OCI-LY1 (cell line): Measurements from ENCODE around the gene SERP2.

ENCODE experiments used
- H2AFZ ChIP-seq: fragments of 200-600 bp; sonication (generic), shearing (Covaris generic); 2 replicates; pipeline ENCODE4 v1.6.0; 2014; ENCODE audit warnings: antibody characterized with exemption, mild to moderate bottlenecking, low read length
- H3F3A ChIP-seq: fragments of 200-600 bp; sonication (generic), shearing (Covaris generic); 2 replicates; pipeline ENCODE4 v1.6.0; 2014; ENCODE audit warnings: mild to moderate bottlenecking, antibody characterized with exemption, low read length, moderate library complexity; ENCODE audit not compliant: insufficient read depth
- H3K27ac ChIP-seq: fragments of 200-600 bp; sonication (generic); 2 replicates; pipeline ENCODE4 v1.5.1; 2014; ENCODE audit warnings: low read length, mixed run types, mild to moderate bottlenecking, low read depth; ENCODE audit not compliant: poor library complexity, severe bottlenecking
- H3K27me3 ChIP-seq: fragments of 200-600 bp; sonication (generic); 2 replicates; pipeline ENCODE4 v1.6.0; 2014; ENCODE audit warnings: antibody characterized with exemption, mild to moderate bottlenecking, low read length, moderate library complexity; ENCODE audit not compliant: insufficient read depth
- H3K36me3 ChIP-seq: fragments of 200-600 bp; sonication (generic); 2 replicates; pipeline ENCODE4 v1.6.1; 2014; ENCODE audit warnings: mild to moderate bottlenecking, antibody characterized with exemption, low read length, moderate library complexity, mixed read lengths; ENCODE audit not compliant: insufficient read depth
- H3K4me1 ChIP-seq: fragments of 200-600 bp; sonication (generic); 2 replicates; pipeline ENCODE4 v1.5.1; 2014; ENCODE audit warnings: mild to moderate bottlenecking, low read length, moderate library complexity; ENCODE audit not compliant: insufficient read depth, severe bottlenecking
- H3K4me2 ChIP-seq: fragments of 200-600 bp; sonication (generic), shearing (Covaris generic); 2 replicates; pipeline ENCODE4 v1.6.1; 2014; ENCODE audit warnings: low read length
- H3K4me3 ChIP-seq: fragments of 200-600 bp; sonication (generic); 2 replicates; pipeline ENCODE4 v1.5.1; 2014; ENCODE audit warnings: low read length, low read depth, mild to moderate bottlenecking, mixed read lengths; ENCODE audit not compliant: poor library complexity, severe bottlenecking
- H3K79me2 ChIP-seq: fragments of 200-600 bp; shearing (Covaris generic); 2 replicates; pipeline ENCODE4 v1.6.1; 2016; ENCODE audit warnings: mixed run types, low read length, mixed read lengths; ENCODE audit not compliant: insufficient read depth
- H3K9ac ChIP-seq: fragments of 200-600 bp; sonication (generic), shearing (Covaris generic); 2 replicates; pipeline ENCODE4 v1.6.1; 2014; ENCODE audit warnings: mild to moderate bottlenecking, low read length, mixed read lengths
- H3K9me2 ChIP-seq: fragments of 200-600 bp; sonication (generic), shearing (Covaris generic); 2 replicates; pipeline ENCODE4 v1.6.1; 2014; ENCODE audit warnings: low read depth, mild to moderate bottlenecking, low read length, mixed read lengths
- H3K9me3 ChIP-seq: fragments of 200-600 bp; shearing (Covaris generic); 2 replicates; pipeline ENCODE4 v1.6.1; 2014; ENCODE audit warnings: low read length, mixed read lengths
- H4K20me1 ChIP-seq: fragments of 200-600 bp; sonication (generic), shearing (Covaris generic); 2 replicates; pipeline ENCODE4 v1.6.0; 2016; ENCODE audit warnings: mild to moderate bottlenecking, low read length; ENCODE audit not compliant: insufficient read depth
- CTCF ChIP-seq: fragments of 200-600 bp; sonication (generic), shearing (Covaris generic); IDR thresholded peaks from 2 replicates; pipeline ENCODE4 v1.5.1; 2017; ENCODE audit warnings: mild to moderate bottlenecking, antibody characterized with exemption, low read length, moderate library complexity, mixed read lengths
- EZH2 ChIP-seq: fragments of 200-600 bp; sonication (generic), shearing (Covaris generic); IDR thresholded peaks from 2 replicates; pipeline ENCODE4 v1.8.0; 2017; ENCODE audit warnings: borderline replicate concordance, mixed run types, mild to moderate bottlenecking, antibody characterized with exemption, low read length, moderate library complexity, mixed read lengths

The SERP2 gene

GRCh38 chr13:44380404-44381165, 7.0 kb downstream of the SERP2 start:
- no peak overlapping the region for H3K4me2 ChIP-seq
- H3K9me3 ChIP-seq: no peaks in the 10 kb centered on the region
- H2AFZ ChIP-seq: no peak overlapping the region
- H3K9me2 ChIP-seq: no peaks in the 10 kb centered on the region
- no peaks in the 10 kb centered on the region for H3F3A ChIP-seq
- no peak overlapping the region for H3K27ac ChIP-seq
- TF ChIP-seq EZH2 (no peak), CTCF (no peak)
- no peaks in the 10 kb centered on the region for H3K36me3 ChIP-seq
- H3K27me3 ChIP-seq: no peaks in the 10 kb centered on the region
- no peak overlapping the region for H3K4me3 ChIP-seq
- no peaks in the 10 kb centered on the region for H3K79me2 ChIP-seq
- no peak overlapping the region for H3K9ac ChIP-seq
- no peaks in the 10 kb centered on the region for H3K4me1 ChIP-seq
- H4K20me1 ChIP-seq: no peaks in the 10 kb centered on the region

- Histone ChIP-seq H2AFZ (no peak overlapping the region), H3K9me3 (no peaks in the 10 kb centered on the region), H3F3A (no peaks in the 10 kb centered on the region), H3K27me3 (no peaks in the 10 kb centered on the region; the same call in 1 of the 2 replicates), H3K79me2 (no peaks in the 10 kb centered on the region), H3K9me2 (no peaks in the 10 kb centered on the region), H4K20me1 (no peaks in the 10 kb centered on the region), H3K4me1 (no peaks in the 10 kb centered on the region), H3K9ac (no peak overlapping the region), H3K27ac (no peak overlapping the region), H3K4me2 (no peak overlapping the region), H3K36me3 (no peaks in the 10 kb centered on the region), H3K4me3 (no peak overlapping the region)
- TF ChIP-seq EZH2 (no peak), CTCF (no peak)
These were observed 9.1 kb downstream of the SERP2 start for GRCh38 chr13:44382635-44383145.

GRCh38 chr13:44383945-44384344, 10.3 kb downstream of the SERP2 start:
- no peak for TF ChIP-seq EZH2
- no peak for TF ChIP-seq CTCF
- no peak overlapping the region for H3K9ac ChIP-seq
- no peak overlapping the region for H2AFZ ChIP-seq
- no peak overlapping the region for H3K4me2 ChIP-seq
- H3K4me1 ChIP-seq: no peaks in the 10 kb centered on the region
- H3K27me3 ChIP-seq: no peaks in the 10 kb centered on the region; the same call in 1 of the 2 replicates
- no peaks in the 10 kb centered on the region for H3F3A ChIP-seq
- no peaks in the 10 kb centered on the region for H3K9me2 ChIP-seq
- H3K36me3 ChIP-seq: no peaks in the 10 kb centered on the region
- H3K4me3 ChIP-seq: no peak overlapping the region
- no peak overlapping the region for H3K27ac ChIP-seq
- H3K9me3 ChIP-seq: no peaks in the 10 kb centered on the region
- no peaks in the 10 kb centered on the region for H4K20me1 ChIP-seq
- H3K79me2 ChIP-seq: no peaks in the 10 kb centered on the region
